Epithelial cell of esophagus (primary cell): ENCODE measurements around the gene SERPINA10.
"Not testable (repeated sequence)": the region's sequence is repeated elsewhere in the genome, so short reads cannot be mapped to it uniquely, and the experiment has no call there.

Experiments
- DNase-seq: peaks from one replicate; pipeline ENCODE4 v3.0.0; 2010; ENCODE audit warnings: low read depth
- H3K4me3 ChIP-seq: 2 replicates; pipeline ENCODE4 v1.5.1; 2011; ENCODE audit warnings: mild to moderate bottlenecking, low read length, control low read depth
- TF ChIP-seq, protein P1 (sequence below): IDR thresholded peaks from 2 replicates; pipeline ENCODE4 v1.5.1; 2011; ENCODE audit warnings: low read depth, mild to moderate bottlenecking, low read length, control low read depth, inconsistent platforms; ENCODE audit not compliant: insufficient read depth; ENCODE audit errors: missing control alignments

Gene SERPINA10

DNA sequence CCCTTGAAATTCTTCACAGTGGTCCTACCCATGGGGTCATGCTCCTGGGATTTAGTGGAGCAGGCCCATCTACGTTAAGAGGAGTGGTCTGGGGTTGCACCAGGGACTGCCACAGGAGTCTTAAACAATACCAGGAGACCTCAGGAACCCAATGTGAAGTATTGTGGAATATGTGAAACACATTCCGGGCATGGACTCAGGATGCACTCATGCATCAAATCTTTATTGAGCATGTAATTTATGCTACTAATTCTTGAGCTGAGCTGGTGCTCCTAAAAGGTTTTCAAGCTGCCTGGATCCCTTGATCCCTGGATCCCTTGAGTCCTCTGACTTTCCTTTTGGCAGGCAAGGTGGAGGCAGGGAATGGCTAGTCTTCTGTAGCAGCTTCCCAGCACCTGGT, 8.8 kb downstream of the SERPINA10 start:
- H3K4me3 ChIP-seq, result no peak overlapping the region
- TF ChIP-seq, protein P1, sequence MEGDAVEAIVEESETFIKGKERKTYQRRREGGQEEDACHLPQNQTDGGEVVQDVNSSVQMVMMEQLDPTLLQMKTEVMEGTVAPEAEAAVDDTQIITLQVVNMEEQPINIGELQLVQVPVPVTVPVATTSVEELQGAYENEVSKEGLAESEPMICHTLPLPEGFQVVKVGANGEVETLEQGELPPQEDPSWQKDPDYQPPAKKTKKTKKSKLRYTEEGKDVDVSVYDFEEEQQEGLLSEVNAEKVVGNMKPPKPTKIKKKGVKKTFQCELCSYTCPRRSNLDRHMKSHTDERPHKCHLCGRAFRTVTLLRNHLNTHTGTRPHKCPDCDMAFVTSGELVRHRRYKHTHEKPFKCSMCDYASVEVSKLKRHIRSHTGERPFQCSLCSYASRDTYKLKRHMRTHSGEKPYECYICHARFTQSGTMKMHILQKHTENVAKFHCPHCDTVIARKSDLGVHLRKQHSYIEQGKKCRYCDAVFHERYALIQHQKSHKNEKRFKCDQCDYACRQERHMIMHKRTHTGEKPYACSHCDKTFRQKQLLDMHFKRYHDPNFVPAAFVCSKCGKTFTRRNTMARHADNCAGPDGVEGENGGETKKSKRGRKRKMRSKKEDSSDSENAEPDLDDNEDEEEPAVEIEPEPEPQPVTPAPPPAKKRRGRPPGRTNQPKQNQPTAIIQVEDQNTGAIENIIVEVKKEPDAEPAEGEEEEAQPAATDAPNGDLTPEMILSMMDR, result no peak
- no peak for DNase-seq

DNA sequence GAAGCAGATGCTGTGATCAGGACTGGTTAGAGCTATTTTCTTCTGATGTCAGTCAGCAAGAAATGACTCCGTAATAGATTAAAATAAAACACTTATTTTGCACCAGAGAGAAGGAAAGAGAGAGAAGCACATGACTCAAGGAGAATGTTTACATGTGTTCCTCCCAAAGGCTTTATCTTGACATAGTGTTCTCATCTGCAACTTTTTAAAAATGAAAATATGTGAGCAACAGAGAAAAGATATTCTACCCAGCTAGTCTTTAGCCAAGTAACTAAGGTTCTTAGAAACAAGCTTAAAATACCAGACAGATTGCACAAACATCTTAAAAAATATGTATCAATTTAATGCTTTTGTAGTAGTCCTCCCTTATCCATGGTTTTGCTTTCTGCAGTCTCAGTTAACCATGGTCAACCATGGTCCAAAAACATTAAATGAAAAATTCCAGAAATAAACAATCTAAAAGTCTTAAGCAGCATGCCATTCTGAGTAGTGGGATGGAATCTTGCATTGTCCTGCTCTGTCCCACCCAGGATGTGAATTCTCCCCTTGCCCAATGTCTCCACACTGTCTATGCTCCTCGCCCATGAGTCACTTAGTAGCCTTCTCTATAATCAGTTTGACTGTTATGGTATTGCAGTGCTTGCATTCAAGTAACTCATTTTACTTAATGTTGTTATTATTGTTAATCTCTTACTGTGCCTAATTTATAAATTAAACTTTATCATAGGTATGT, 9.9 kb downstream of the SERPINA10 start:
- TF ChIP-seq, protein P1, result no peak
- no peak overlapping the region for H3K4me3 ChIP-seq
- DNase-seq, result no peak

DNA sequence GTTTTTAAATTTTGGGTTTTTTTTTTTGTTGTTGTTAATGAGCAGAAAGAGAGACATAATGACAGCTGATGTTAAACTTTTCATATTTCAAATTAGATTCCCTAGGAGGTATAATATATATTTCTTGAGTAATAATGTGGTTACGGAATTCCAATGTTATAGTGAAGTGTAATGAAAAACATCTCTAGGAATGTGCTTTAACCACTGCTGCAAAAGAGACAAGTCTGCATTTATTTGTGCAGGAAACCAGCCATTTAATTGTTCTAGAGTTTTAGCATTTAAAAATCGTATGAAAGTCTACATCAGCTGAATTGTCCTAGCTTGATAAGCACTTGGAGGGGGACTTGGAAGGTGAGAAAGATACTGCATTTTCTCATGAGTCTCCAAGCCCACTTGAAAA, 14.3 kb downstream of the SERPINA10 start:
- TF ChIP-seq, protein P1, result no peak
- DNase-seq, result no peak
- no peak overlapping the region for H3K4me3 ChIP-seq

DNA sequence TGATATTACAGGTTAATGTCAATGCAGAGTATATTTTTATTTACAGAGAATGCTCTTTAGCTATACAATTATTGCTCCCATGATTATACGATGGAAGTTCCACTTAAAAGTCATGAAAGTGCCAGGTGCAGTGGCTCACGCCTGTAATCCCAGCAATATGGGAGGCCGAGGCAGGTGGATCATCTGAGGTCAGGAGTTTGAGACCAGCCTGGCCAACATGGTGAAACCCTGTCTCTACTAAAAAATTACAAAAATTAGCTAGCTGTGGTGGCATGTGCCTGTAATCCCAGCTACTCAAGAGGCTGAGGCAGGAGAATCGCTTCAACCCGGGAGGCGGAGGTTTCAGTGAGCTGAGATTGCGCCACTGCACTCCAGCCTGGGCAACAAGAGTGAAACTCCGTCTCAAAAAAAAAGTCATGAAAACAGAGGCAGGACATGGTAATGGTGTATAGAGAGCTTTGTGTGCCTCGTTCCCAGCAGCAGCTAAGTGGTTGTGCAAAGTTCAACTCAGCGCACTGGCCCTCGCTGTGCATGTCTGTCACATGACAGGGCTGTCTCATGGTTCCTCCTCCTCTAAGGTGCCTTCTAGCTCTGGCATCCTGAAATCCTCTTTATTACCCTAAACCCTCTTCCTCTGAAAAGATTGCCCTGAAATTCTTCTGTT, 16.0 kb downstream of the SERPINA10 start:
- not testable (repeated sequence) for DNase-seq, H3K4me3 ChIP-seq

DNA sequence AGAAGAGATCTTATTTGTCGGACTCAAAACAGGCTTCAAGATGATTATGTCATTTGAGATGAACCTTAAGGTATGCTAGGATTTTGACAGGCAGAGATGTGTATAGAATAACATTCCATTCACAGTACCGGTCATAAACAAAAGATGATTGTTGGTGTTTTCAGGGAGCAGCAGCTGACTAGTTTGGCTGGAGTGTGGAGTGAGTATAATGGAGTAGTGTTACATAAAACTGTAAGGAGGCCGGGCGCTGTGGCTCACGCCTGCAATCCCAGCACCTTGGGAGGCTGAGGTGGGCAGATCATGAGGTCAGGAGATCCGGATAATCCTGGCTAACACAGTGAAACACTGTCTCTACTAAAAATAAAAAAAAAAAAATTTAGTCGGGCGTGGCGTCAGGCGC, 23.9 kb downstream of the SERPINA10 start:
- TF ChIP-seq, protein P1, result no peak
- no peak overlapping the region for H3K4me3 ChIP-seq

DNA sequence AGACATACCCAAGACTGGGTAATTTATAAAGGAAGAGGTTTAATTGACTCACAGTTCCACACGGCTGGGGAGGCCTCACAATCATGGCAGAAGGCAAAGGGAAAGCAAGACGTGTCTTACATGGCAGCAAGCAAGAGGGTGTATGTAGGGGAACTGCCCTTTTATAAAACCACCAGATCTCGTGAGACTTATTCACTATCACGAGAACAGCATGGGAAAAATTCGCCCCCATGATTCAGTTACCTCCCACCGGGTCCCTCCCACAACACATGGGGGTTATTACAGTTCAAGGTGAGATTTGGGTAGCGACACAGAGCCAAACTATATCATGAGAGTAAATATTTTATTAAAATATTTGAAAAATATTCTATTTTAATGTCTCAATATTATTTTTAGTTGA, 24.5 kb downstream of the SERPINA10 start:
- not testable (repeated sequence) for H3K4me3 ChIP-seq, DNase-seq

More for the DNA sequence above, 23.9 kb downstream of the SERPINA10 start:
- DNase-seq, result peak; percentile 56

DNA sequence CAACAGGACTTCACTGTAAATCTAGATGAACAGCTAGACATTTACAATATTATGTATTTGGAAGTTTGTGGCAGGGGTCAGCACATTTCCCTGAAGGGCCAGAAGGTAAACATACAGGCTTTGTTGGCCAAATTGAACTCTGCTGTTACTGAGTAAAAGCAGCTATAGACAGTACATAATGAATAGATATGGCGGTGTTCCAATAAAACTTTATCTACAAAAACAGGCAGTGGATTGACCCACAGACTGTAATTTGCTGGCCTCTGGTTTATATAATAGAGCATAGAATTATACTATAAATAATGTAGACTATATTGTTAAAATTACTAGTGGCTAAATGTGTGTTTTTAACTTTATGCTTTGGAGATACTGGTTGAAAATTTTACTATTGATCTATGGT, 25.7 kb downstream of the SERPINA10 start:
- DNase-seq, result no peak
- TF ChIP-seq, protein P1, result no peak
- no peak overlapping the region for H3K4me3 ChIP-seq

DNA sequence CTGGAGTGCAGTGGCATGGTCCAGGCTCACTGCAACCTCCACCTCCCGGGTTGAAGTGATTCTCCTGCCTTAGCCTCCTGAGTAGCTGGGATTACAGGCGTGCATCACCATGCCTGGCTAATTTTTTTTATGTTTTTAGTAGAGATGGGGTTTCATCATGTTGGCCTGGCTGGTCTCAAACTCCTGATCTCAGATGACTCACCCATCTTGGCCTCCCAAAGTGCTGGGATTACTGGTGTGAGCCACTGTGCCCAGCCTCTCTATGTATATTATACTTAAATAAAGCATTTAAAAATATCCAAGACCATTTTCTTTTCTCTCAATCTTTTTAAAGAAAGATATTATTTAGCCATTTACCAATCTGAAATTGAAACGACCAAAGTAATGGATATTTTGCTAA, 28.9 kb downstream of the SERPINA10 start:
- DNase-seq, result peak; percentile 7
- H3K4me3 ChIP-seq, result not testable (repeated sequence)
